ENCODE results near the gene MBD3L1.

Gene MBD3L1

DNA sequence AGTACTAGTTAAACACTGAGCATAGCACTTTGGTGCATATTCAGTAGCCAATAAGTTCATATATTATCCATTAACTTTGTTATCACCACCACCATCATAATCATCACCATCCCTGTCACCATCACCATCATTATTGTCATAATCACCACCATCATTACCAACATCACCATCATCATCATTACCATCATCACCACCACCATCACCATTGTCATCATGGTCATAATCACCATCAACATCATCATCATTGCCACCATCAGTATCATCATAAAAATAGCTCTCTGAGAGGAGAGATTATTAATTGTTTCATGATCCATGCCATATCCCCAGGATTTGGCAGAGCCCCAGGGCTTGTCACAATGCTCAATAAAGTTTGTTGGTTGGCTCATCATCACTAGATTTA, 49.3 kb downstream of the MBD3L1 start:
- no peak for DNase-seq (ENCODE audit: low spot score)

GRCh38 chr19:8884416-8884815, 52.2 kb downstream of the MBD3L1 start:
- DNase-seq (ENCODE audit: low spot score) = no peak

- DNase-seq (ENCODE audit: low spot score) = no peak
Observed at GRCh38 chr19:8887364-8887763, 55.2 kb downstream of the MBD3L1 start.

- DNase-seq (ENCODE audit: low spot score) = no peak
Observed at GRCh38 chr19:8890260-8890659, 58.1 kb downstream of the MBD3L1 start.
